ENCODE measurements around the gene CTNNA2. TPM values are rescaled to one million over a fixed set of nuclear protein-coding genes. Genes with fewer than 3 reads are reported as not detected.

CTNNA2 gene
- total RNA-seq, 2 donors from 2014 or later, result not detected

- no peak for ATAC-seq (replicated peaks)
- Mint-ChIP-seq H3K4me1 (no peaks in the 10 kb centered on the region), H3K4me3 (no peak overlapping the region), H3K27me3 (no peaks in the 10 kb centered on the region), H3K27ac (no peak overlapping the region), H3K36me3 (ENCODE audit: low read depth) (no peaks in the 10 kb centered on the region), H3K9me3 (peaks cover 20% of the 10 kb centered on the region)
Observed at GRCh38 chr2:80475970-80476369, 963.1 kb downstream of the CTNNA2 start.

GRCh38 chr2:80476535-80477117 lies 963.8 kb downstream of the CTNNA2 start:
- H3K4me3 Mint-ChIP-seq, result no peak overlapping the region
- ATAC-seq (replicated peaks), result no peak
- H3K9me3 Mint-ChIP-seq, result peaks cover 19% of the 10 kb centered on the region
- no peaks in the 10 kb centered on the region for H3K36me3 Mint-ChIP-seq (ENCODE audit: low read depth)
- no peaks in the 10 kb centered on the region for H3K27me3 Mint-ChIP-seq
- H3K27ac Mint-ChIP-seq, result no peak overlapping the region
- no peaks in the 10 kb centered on the region for H3K4me1 Mint-ChIP-seq

- Mint-ChIP-seq H3K4me3 (no peak overlapping the region), H3K36me3 (ENCODE audit: low read depth) (no peaks in the 10 kb centered on the region), H3K4me1 (no peaks in the 10 kb centered on the region), H3K27ac (no peak overlapping the region), H3K9me3 (peaks cover 18% of the 10 kb centered on the region), H3K27me3 (no peaks in the 10 kb centered on the region)
- ATAC-seq (replicated peaks), result no peak
Observed at GRCh38 chr2:80482276-80482675, 969.4 kb downstream of the CTNNA2 start.

- no peak overlapping the region for H3K4me3 Mint-ChIP-seq
- H3K27ac Mint-ChIP-seq, result no peak overlapping the region
- H3K27me3 Mint-ChIP-seq, result no peaks in the 10 kb centered on the region
- no peaks in the 10 kb centered on the region for H3K36me3 Mint-ChIP-seq (ENCODE audit: low read depth)
- H3K9me3 Mint-ChIP-seq, result no peaks in the 10 kb centered on the region
- no peak for ATAC-seq (replicated peaks)
- no peaks in the 10 kb centered on the region for H3K4me1 Mint-ChIP-seq
Observed at GRCh38 chr2:80489717-80490116, 976.9 kb downstream of the CTNNA2 start.

- no peak for ATAC-seq (replicated peaks)
- peaks cover 4% of the 10 kb centered on the region for H3K9me3 Mint-ChIP-seq
- H3K4me3 Mint-ChIP-seq, result no peak overlapping the region
- no peaks in the 10 kb centered on the region for H3K36me3 Mint-ChIP-seq (ENCODE audit: low read depth)
- no peaks in the 10 kb centered on the region for H3K27me3 Mint-ChIP-seq
- H3K4me1 Mint-ChIP-seq, result no peaks in the 10 kb centered on the region
- no peak overlapping the region for H3K27ac Mint-ChIP-seq
Observed at GRCh38 chr2:80490964-80491363, 978.1 kb downstream of the CTNNA2 start.

GRCh38 chr2:80496346-80496745 lies 983.5 kb downstream of the CTNNA2 start:
- Mint-ChIP-seq H3K27me3 (no peaks in the 10 kb centered on the region), H3K27ac (no peak overlapping the region), H3K9me3 (peaks cover 11% of the 10 kb centered on the region), H3K4me3 (no peak overlapping the region), H3K36me3 (ENCODE audit: low read depth) (no peaks in the 10 kb centered on the region), H3K4me1 (no peaks in the 10 kb centered on the region)
- no peak for ATAC-seq (replicated peaks)

GRCh38 chr2:80496775-80497174 lies 983.9 kb downstream of the CTNNA2 start:
- no peaks in the 10 kb centered on the region for H3K36me3 Mint-ChIP-seq (ENCODE audit: low read depth)
- peaks cover 11% of the 10 kb centered on the region for H3K9me3 Mint-ChIP-seq
- no peaks in the 10 kb centered on the region for H3K27me3 Mint-ChIP-seq
- no peak for ATAC-seq (replicated peaks)
- no peak overlapping the region for H3K4me3 Mint-ChIP-seq
- no peaks in the 10 kb centered on the region for H3K4me1 Mint-ChIP-seq
- H3K27ac Mint-ChIP-seq, result no peak overlapping the region

- Mint-ChIP-seq H3K27ac (no peak overlapping the region), H3K36me3 (ENCODE audit: low read depth) (no peaks in the 10 kb centered on the region), H3K9me3 (peaks cover 11% of the 10 kb centered on the region), H3K4me1 (no peaks in the 10 kb centered on the region), H3K4me3 (no peak overlapping the region), H3K27me3 (no peaks in the 10 kb centered on the region)
- ATAC-seq (replicated peaks), result no peak
Observed at GRCh38 chr2:80499095-80499494, 986.2 kb downstream of the CTNNA2 start.

GRCh38 chr2:80501874-80502624 lies 989.2 kb downstream of the CTNNA2 start:
- Mint-ChIP-seq H3K27me3 (no peaks in the 10 kb centered on the region), H3K9me3 (peaks cover 10% of the 10 kb centered on the region), H3K27ac (no peak overlapping the region), H3K4me1 (no peaks in the 10 kb centered on the region), H3K4me3 (no peak overlapping the region), H3K36me3 (ENCODE audit: low read depth) (no peaks in the 10 kb centered on the region)
- no peak for ATAC-seq (replicated peaks)

GRCh38 chr2:80506563-80506962 lies 993.7 kb downstream of the CTNNA2 start:
- no peaks in the 10 kb centered on the region for H3K27me3 Mint-ChIP-seq
- no peak for ATAC-seq (replicated peaks)
- H3K4me1 Mint-ChIP-seq, result no peaks in the 10 kb centered on the region
- peaks cover 7% of the 10 kb centered on the region for H3K9me3 Mint-ChIP-seq
- H3K27ac Mint-ChIP-seq, result no peak overlapping the region
- H3K36me3 Mint-ChIP-seq (ENCODE audit: low read depth), result no peaks in the 10 kb centered on the region
- no peak overlapping the region for H3K4me3 Mint-ChIP-seq

- peaks cover 11% of the 10 kb centered on the region for H3K9me3 Mint-ChIP-seq
- no peaks in the 10 kb centered on the region for H3K36me3 Mint-ChIP-seq (ENCODE audit: low read depth)
- ATAC-seq (replicated peaks), result no peak
- no peaks in the 10 kb centered on the region for H3K4me1 Mint-ChIP-seq
- no peak overlapping the region for H3K4me3 Mint-ChIP-seq
- H3K27ac Mint-ChIP-seq, result no peak overlapping the region
- H3K27me3 Mint-ChIP-seq, result no peaks in the 10 kb centered on the region
Observed at GRCh38 chr2:80510716-80511115, 997.9 kb downstream of the CTNNA2 start.

- H3K36me3 Mint-ChIP-seq (ENCODE audit: low read depth), result no peaks in the 10 kb centered on the region
Observed at GRCh38 chr2:80515964-80516363, 1003.1 kb downstream of the CTNNA2 start.

GRCh38 chr2:80517316-80517715 lies 1004.5 kb downstream of the CTNNA2 start:
- no peaks in the 10 kb centered on the region for H3K4me1 Mint-ChIP-seq
- H3K36me3 Mint-ChIP-seq (ENCODE audit: low read depth), result no peaks in the 10 kb centered on the region
- H3K4me3 Mint-ChIP-seq, result no peak overlapping the region
- no peak for ATAC-seq (replicated peaks)
- H3K9me3 Mint-ChIP-seq, result peaks cover 5% of the 10 kb centered on the region
- no peaks in the 10 kb centered on the region for H3K27me3 Mint-ChIP-seq
- no peak overlapping the region for H3K27ac Mint-ChIP-seq

More at GRCh38 chr2:80515964-80516363, 1003.1 kb downstream of the CTNNA2 start:
- no peaks in the 10 kb centered on the region for H3K27me3 Mint-ChIP-seq
- ATAC-seq (replicated peaks), result no peak
- H3K4me3 Mint-ChIP-seq, result no peak overlapping the region
- H3K4me1 Mint-ChIP-seq, result no peaks in the 10 kb centered on the region
- peaks cover 5% of the 10 kb centered on the region for H3K9me3 Mint-ChIP-seq
- H3K27ac Mint-ChIP-seq, result no peak overlapping the region

GRCh38 chr2:80519121-80519643 lies 1006.3 kb downstream of the CTNNA2 start:
- Mint-ChIP-seq H3K36me3 (ENCODE audit: low read depth) (no peaks in the 10 kb centered on the region), H3K9me3 (no peaks in the 10 kb centered on the region), H3K4me1 (no peaks in the 10 kb centered on the region), H3K27me3 (no peaks in the 10 kb centered on the region), H3K27ac (no peak overlapping the region), H3K4me3 (no peak overlapping the region)
- ATAC-seq (replicated peaks), result no peak

GRCh38 chr2:80519699-80520291 lies 1006.9 kb downstream of the CTNNA2 start:
- no peak for ATAC-seq (replicated peaks)
- Mint-ChIP-seq H3K9me3 (no peaks in the 10 kb centered on the region), H3K4me1 (no peaks in the 10 kb centered on the region), H3K36me3 (ENCODE audit: low read depth) (no peaks in the 10 kb centered on the region), H3K27ac (no peak overlapping the region), H3K4me3 (no peak overlapping the region), H3K27me3 (no peaks in the 10 kb centered on the region)

Data from activated T-helper 17 cell treated with anti-CD3 and anti-CD28 coated beads, Interleukin-2, amount 50 U/mL, for 72 hours (primary cell).